Fibroblast of lung (primary cell): ENCODE measurements around the gene SLC25A27. TPM values are rescaled to one million over a fixed set of nuclear protein-coding genes. Genes with fewer than 3 reads are reported as not detected.

Experiments used
- DNase-seq, 2 donors: peaks; one replicate each; pipeline versions ENCODE4 v3.0.0 to v3.0.0-alpha.2; 2010; ENCODE audit warnings: low read depth in 2 of 2
- H2AFZ ChIP-seq: 2 replicates; pipeline ENCODE4 v1.5.1; 2012; ENCODE audit warnings: low read length, control low read depth, inconsistent platforms
- H3K27ac ChIP-seq: 2 replicates; pipeline ENCODE4 v1.5.1; 2011; ENCODE audit warnings: low read length, control low read depth; ENCODE audit not compliant: insufficient read depth
- H3K27me3 ChIP-seq: 2 replicates; pipeline ENCODE4 v1.5.1; 2011; ENCODE audit warnings: mild to moderate bottlenecking, low read length; ENCODE audit not compliant: control insufficient read depth, insufficient read depth
- H3K36me3 ChIP-seq: 2 replicates; pipeline ENCODE4 v1.5.1; 2011; ENCODE audit warnings: low read length; ENCODE audit not compliant: control insufficient read depth, insufficient read depth
- H3K4me1 ChIP-seq: 2 replicates; pipeline ENCODE4 v1.5.1; 2011; ENCODE audit warnings: low read length; ENCODE audit not compliant: control insufficient read depth, insufficient read depth; ENCODE audit errors: extremely low read depth
- H3K4me2 ChIP-seq: 2 replicates; pipeline ENCODE4 v1.5.1; 2011; ENCODE audit warnings: low read length, control low read depth; ENCODE audit not compliant: insufficient read depth; ENCODE audit errors: extremely low read depth
- H3K4me3 ChIP-seq, 4 experiments: fragments of 200-600 bp in 1 of 4; sonication (generic) in 1 of 4; replicated peaks in 1 of 4; 2 replicates each; pipeline ENCODE4 v1.5.1; 2011 to 2016; ENCODE audit warnings: low read length in 4 of 4, low read depth in 3 of 4, mild to moderate bottlenecking in 3 of 4, control low read depth in 2 of 4, inconsistent platforms in 1 of 4, mixed read lengths in 1 of 4; ENCODE audit not compliant: insufficient read depth in 1 of 4; ENCODE audit errors: control extremely low read depth in 1 of 4
- H3K79me2 ChIP-seq: 2 replicates; pipeline ENCODE4 v1.5.1; 2012; ENCODE audit warnings: mild to moderate bottlenecking, low read length, inconsistent platforms; ENCODE audit not compliant: control insufficient read depth, insufficient read depth
- H3K9ac ChIP-seq: 2 replicates; pipeline ENCODE4 v1.5.1; 2011; ENCODE audit warnings: mild to moderate bottlenecking, low read length, control low read depth; ENCODE audit not compliant: insufficient read depth
- H3K9me3 ChIP-seq: 2 replicates; pipeline ENCODE4 v1.5.1; 2012; ENCODE audit warnings: low read depth, low read length; ENCODE audit not compliant: control insufficient read depth, insufficient read depth
- H4K20me1 ChIP-seq: 2 replicates; pipeline ENCODE4 v1.5.1; 2011; ENCODE audit warnings: low read length; ENCODE audit not compliant: control insufficient read depth, insufficient read depth; ENCODE audit errors: extremely low read depth
- EZH2 ChIP-seq: IDR thresholded peaks from 2 replicates; pipeline ENCODE4 v1.5.1; 2012; ENCODE audit warnings: low read length, control low read depth, mild to moderate bottlenecking; ENCODE audit errors: missing control alignments
- polyA plus RNA-seq, 2 donors: library from polyadenylated mRNA; depleted of rRNA in 1 of 2; stranded (reverse) in 1 of 2; unstranded in 1 of 2; fragments of >200 nt; gene quantifications; 2 replicates each; pipeline ENCODE4 v1.2.1, GENCODE V29; 2011 to 2012; ENCODE audit warnings: missing spikeins in 1 of 2
- total RNA-seq: library from RNA; depleted of rRNA; stranded (reverse); fragments of >200 nt; gene quantifications from 2 replicates; pipeline ENCODE4 v1.2.1, GENCODE V29; 2014
- TF ChIP-seq, protein P1 (sequence below), 2 donors: IDR thresholded peaks in 1 of 2; conservative IDR thresholded peaks in 1 of 2; 1 replicate in 1 of 2; 2 replicates in 1 of 2; pipeline ENCODE4 v1.5.1; 2011 to 2012; ENCODE audit warnings: low read length in 2 of 2, control low read depth in 1 of 2, inconsistent platforms in 1 of 2, low read depth in 1 of 2, mild to moderate bottlenecking in 1 of 2

SLC25A27 gene
- total and polyA plus RNA-seq, 2 donors (not counting 1 experiment from before 2014, with no cell fraction given) = 5.2 to 18.7 TPM

DNA sequence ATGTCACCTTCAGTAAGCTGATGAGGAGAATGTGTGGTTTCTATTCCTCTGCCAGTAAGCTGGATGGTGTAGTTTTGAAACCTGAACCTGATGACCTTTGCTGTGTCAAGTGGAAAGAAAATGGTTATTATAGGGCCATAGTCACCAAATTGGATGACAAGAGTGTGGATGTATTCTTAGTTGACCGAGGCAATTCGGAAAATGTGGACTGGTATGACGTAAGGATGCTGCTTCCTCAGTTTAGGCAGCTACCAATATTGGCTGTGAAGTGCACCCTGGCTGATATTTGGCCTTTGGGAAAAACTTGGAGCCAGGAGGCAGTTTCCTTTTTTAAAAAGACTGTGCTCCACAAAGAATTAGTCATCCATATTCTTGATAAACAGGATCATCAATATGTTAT lies 36.9 kb downstream of the SLC25A27 start:
- no peak overlapping the region for H3K27ac ChIP-seq
- H3K36me3 ChIP-seq = no peaks in the 10 kb centered on the region
- DNase-seq = no peak
- no peak overlapping the region for H3K4me2 ChIP-seq
- TF ChIP-seq, protein P1, sequence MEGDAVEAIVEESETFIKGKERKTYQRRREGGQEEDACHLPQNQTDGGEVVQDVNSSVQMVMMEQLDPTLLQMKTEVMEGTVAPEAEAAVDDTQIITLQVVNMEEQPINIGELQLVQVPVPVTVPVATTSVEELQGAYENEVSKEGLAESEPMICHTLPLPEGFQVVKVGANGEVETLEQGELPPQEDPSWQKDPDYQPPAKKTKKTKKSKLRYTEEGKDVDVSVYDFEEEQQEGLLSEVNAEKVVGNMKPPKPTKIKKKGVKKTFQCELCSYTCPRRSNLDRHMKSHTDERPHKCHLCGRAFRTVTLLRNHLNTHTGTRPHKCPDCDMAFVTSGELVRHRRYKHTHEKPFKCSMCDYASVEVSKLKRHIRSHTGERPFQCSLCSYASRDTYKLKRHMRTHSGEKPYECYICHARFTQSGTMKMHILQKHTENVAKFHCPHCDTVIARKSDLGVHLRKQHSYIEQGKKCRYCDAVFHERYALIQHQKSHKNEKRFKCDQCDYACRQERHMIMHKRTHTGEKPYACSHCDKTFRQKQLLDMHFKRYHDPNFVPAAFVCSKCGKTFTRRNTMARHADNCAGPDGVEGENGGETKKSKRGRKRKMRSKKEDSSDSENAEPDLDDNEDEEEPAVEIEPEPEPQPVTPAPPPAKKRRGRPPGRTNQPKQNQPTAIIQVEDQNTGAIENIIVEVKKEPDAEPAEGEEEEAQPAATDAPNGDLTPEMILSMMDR (conservative IDR thresholded peaks at IDR 0.05 in 1 of 2, IDR thresholded peaks at IDR 0.05 in 1 of 2; ENCODE audit: low read depth in 1 of 2, low read length in 2 of 2) = no peak
- no peak for TF ChIP-seq EZH2
- H3K27me3 ChIP-seq = no peaks in the 10 kb centered on the region
- no peaks in the 10 kb centered on the region for H3K9me3 ChIP-seq
- no peaks in the 10 kb centered on the region for H4K20me1 ChIP-seq
- no peaks in the 10 kb centered on the region for H3K4me1 ChIP-seq
- no peak overlapping the region for H3K9ac ChIP-seq
- H3K4me3 ChIP-seq = no peak overlapping the region
- H2AFZ ChIP-seq = no peak overlapping the region
- no peaks in the 10 kb centered on the region for H3K79me2 ChIP-seq

DNA sequence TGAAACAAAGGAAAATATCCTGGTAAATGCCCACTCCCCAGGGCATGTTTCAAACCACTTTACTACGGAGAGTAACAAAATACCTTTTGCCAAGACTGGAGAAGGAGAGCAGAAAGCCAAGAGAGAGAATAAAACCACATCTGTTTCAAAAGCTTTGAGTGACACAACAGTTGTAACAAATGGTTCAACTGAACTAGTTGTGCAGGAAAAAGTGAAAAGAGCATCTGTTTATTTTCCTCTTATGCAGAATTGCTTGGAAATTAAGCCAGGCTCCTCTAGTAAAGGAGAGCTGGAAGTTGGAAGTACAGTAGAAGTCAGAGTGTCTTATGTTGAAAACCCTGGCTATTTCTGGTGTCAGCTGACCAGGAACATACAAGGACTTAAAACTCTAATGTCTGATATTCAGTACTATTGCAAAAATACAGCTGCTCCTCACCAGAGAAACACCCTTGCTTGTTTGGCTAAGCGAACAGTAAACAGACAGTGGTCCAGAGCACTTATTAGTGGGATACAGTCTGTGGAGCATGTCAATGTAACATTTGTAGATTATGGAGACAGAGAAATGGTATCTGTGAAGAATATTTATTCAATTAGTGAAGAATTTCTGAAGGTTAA lies 37.5 kb downstream of the SLC25A27 start:
- Histone ChIP-seq H3K4me3 (no peak overlapping the region), H3K79me2 (no peaks in the 10 kb centered on the region), H4K20me1 (no peaks in the 10 kb centered on the region), H3K4me1 (no peaks in the 10 kb centered on the region), H3K27me3 (no peaks in the 10 kb centered on the region), H3K9ac (no peak overlapping the region), H3K36me3 (no peaks in the 10 kb centered on the region), H2AFZ (no peak overlapping the region), H3K4me2 (no peak overlapping the region), H3K27ac (no peak overlapping the region), H3K9me3 (no peaks in the 10 kb centered on the region)
- TF ChIP-seq, protein P1 (conservative IDR thresholded peaks at IDR 0.05 in 1 of 2, IDR thresholded peaks at IDR 0.05 in 1 of 2; ENCODE audit: low read depth in 1 of 2, low read length in 2 of 2) = no peak
- TF ChIP-seq EZH2 = no peak
- DNase-seq = no peak

DNA sequence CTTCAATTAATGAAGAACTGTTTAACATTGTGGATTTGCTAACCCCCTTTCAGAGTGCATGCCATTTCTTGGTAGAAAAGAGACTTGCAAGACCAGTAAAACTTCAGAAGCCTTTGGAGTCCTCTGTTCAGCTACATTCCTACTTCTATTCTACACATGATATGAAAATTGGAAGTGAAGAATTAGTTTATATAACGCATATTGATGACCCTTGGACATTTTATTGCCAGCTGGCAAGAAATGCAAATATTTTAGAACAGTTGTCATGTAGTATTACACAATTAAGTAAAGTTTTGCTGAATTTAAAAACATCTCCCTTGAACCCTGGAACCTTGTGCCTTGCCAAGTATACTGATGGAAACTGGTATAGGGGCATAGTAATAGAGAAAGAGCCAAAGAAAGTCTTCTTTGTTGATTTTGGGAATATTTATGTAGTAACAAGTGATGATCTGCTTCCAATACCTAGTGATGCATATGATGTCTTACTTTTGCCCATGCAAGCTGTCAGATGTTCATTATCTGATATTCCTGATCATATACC lies 38.2 kb downstream of the SLC25A27 start:
- Histone ChIP-seq H3K79me2 (no peaks in the 10 kb centered on the region), H4K20me1 (no peaks in the 10 kb centered on the region), H3K9ac (no peak overlapping the region), H3K4me1 (no peaks in the 10 kb centered on the region), H3K4me3 (no peak overlapping the region), H3K36me3 (no peaks in the 10 kb centered on the region), H2AFZ (no peak overlapping the region), H3K4me2 (no peak overlapping the region), H3K27me3 (no peaks in the 10 kb centered on the region), H3K27ac (no peak overlapping the region), H3K9me3 (no peaks in the 10 kb centered on the region)
- no peak for TF ChIP-seq EZH2
- TF ChIP-seq, protein P1 (conservative IDR thresholded peaks at IDR 0.05 in 1 of 2, IDR thresholded peaks at IDR 0.05 in 1 of 2; ENCODE audit: low read depth in 1 of 2, low read length in 2 of 2) = no peak
- DNase-seq = peak in 1 of 2 donors; percentile 5
